ENCODE data around the gene C1orf174.

Gene C1orf174

DNA sequence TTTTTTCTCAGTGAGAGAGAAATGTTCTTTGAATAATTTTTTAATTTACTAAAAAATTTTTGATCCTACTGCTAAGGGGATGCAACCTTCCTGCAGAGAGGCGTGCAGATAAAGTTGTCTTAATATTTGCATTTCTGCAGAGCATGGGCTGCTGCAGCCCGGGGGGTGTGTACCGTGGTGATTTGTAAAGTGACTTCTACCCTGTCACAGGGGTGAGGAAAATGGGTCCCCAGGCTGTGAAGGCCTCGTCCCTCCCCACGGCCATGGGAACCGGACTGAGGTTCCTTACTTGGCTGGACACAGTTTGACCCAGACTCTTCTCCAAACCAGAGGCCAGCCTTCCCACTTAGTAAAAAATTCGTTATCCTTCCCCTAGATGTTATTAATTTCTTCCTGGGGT lies 9.5 kb upstream of the C1orf174 start:
- Histone ChIP-seq H3K27me3 (ENCODE audit: insufficient read depth, low read depth, severe bottlenecking) (no peaks in the 10 kb centered on the region), H3K9me3 (ENCODE audit: severe bottlenecking) (peaks cover 3% of the 10 kb centered on the region), H3K36me3 (no peaks in the 10 kb centered on the region), H3K27ac (no peak overlapping the region), H3K4me3 (ENCODE audit: low read depth, low read length) (no peak overlapping the region)
- TF ChIP-seq CTCF (IDR thresholded peaks at IDR 0.05; ENCODE audit: low read depth, low read length), result no peak
- no peak for DNase-seq

- H3K36me3 ChIP-seq, result no peaks in the 10 kb centered on the region
- H3K27me3 ChIP-seq (ENCODE audit: insufficient read depth, low read depth, severe bottlenecking), result no peaks in the 10 kb centered on the region
- DNase-seq, result no peak
- no peak for TF ChIP-seq CTCF (IDR thresholded peaks at IDR 0.05; ENCODE audit: low read depth, low read length)
- no peak overlapping the region for H3K27ac ChIP-seq
- H3K4me3 ChIP-seq (ENCODE audit: low read depth, low read length), result no peak overlapping the region
- peaks cover 1% of the 10 kb centered on the region for H3K9me3 ChIP-seq (ENCODE audit: severe bottlenecking)
Measured at GRCh38 chr1:3908886-3909517, 8.9 kb upstream of the C1orf174 start.

DNA sequence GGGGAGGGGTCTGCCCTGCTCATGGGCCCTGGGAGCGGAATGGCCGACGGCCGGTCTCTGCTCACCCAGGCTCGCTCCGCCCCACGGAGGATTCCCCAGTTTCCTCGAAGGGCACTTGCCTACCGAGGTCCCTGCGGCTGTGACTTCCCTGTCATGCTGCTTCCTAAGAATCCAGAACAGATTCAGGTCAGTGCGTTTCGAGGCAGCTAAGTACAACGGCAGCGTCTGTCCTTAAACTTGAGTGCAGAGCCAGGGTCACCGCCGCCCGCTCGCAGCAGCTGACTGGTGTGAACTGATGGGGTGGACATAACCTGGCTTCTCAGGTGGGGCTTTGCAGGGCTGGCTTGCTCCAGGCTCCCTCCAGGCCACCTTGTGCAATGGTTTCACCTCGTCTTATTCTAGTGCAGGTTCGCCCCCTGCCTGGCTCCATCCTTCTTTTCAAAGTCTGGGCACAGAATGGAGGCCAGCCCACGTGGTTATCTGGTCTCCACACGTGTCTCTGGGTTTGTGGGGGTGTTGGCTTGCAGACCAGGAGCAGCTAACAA lies 7.6 kb upstream of the C1orf174 start:
- no peak for TF ChIP-seq CTCF (IDR thresholded peaks at IDR 0.05; ENCODE audit: low read depth, low read length)
- no peak overlapping the region for H3K4me3 ChIP-seq (ENCODE audit: low read depth, low read length)
- no peak for DNase-seq
- no peaks in the 10 kb centered on the region for H3K27me3 ChIP-seq (ENCODE audit: insufficient read depth, low read depth, severe bottlenecking)
- no peaks in the 10 kb centered on the region for H3K9me3 ChIP-seq (ENCODE audit: severe bottlenecking)
- H3K36me3 ChIP-seq, result no peaks in the 10 kb centered on the region
- no peak overlapping the region for H3K27ac ChIP-seq

- no peaks in the 10 kb centered on the region for H3K36me3 ChIP-seq
- no peaks in the 10 kb centered on the region for H3K27me3 ChIP-seq (ENCODE audit: insufficient read depth, low read depth, severe bottlenecking)
- no peaks in the 10 kb centered on the region for H3K9me3 ChIP-seq (ENCODE audit: severe bottlenecking)
- TF ChIP-seq CTCF (IDR thresholded peaks at IDR 0.05; ENCODE audit: low read depth, low read length), result peak; percentile 67
- no peak overlapping the region for H3K4me3 ChIP-seq (ENCODE audit: low read depth, low read length)
- DNase-seq, result peak; percentile 85
- H3K27ac ChIP-seq, result no peak overlapping the region
Measured at GRCh38 chr1:3907031-3907534, 7.0 kb upstream of the C1orf174 start.

DNA sequence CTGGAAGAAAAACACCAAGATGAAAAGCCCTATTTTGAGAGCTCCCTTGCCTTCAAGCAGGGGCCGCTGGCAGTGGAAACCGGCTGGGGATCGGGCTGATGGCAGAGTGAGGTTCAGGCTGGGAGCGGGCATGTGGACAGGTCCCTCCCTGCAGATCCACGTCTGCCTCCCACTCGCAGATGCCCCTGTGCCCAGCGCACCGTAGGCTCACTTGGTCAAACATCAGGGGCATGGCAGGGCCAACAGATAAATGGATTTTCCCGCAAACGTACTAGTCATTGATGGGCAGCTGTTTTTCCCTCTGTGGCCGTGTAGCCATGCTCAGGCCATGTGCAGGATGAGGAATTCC lies 6.6 kb upstream of the C1orf174 start:
- Histone ChIP-seq H3K4me3 (ENCODE audit: low read depth, low read length) (no peak overlapping the region), H3K27ac (no peak overlapping the region), H3K36me3 (no peaks in the 10 kb centered on the region), H3K27me3 (ENCODE audit: insufficient read depth, low read depth, severe bottlenecking) (no peaks in the 10 kb centered on the region), H3K9me3 (ENCODE audit: severe bottlenecking) (no peaks in the 10 kb centered on the region)
- DNase-seq, result no peak
- no peak for TF ChIP-seq CTCF (IDR thresholded peaks at IDR 0.05; ENCODE audit: low read depth, low read length)

All from WERI-Rb-1 (cell line).